ENCODE data around the gene KIF4A.
"Not testable (repeated sequence)": the region's sequence is repeated elsewhere in the genome, so short reads cannot be mapped to it uniquely, and the experiment has no call there.

Gene KIF4A

DNA sequence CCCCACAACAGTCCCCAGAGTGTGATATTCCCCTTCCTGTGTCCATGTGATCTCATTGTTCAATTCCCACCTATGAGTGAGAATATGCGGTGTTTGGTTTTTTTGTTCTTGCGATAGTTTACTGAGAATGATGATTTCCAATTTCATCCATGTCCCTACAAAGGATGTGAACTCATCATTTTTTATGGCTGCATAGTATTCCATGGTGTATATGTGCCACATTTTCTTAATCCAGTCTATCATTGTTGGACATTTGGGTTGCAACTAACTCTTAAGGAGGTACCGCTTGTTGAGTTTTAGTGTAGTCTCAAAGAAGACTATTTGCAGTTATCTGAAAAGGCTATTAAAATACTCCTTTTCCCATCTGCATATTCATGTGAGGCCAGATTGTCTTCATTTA lies 110.3 kb downstream of the KIF4A start:
- DNase-seq: not testable (repeated sequence)

DNA sequence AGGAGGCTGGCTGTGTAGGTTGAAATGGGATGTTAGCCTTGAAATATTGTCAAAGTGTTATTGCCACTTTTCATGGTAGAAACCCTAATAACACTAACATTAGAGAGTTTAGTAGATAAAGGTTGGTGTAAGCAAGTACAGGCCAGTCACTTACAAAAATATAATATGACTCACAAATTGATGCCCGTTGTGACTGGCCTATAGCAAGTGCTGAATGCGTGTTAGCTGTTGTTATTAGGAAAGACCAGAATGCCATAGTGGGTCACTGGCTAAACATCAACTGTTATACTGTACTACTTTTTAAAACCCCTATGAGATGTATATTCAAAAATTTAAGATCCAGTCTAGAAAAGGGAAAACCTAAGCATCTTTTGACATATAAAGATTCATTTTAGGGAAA lies 112.8 kb downstream of the KIF4A start:
- DNase-seq: no peak

DNA sequence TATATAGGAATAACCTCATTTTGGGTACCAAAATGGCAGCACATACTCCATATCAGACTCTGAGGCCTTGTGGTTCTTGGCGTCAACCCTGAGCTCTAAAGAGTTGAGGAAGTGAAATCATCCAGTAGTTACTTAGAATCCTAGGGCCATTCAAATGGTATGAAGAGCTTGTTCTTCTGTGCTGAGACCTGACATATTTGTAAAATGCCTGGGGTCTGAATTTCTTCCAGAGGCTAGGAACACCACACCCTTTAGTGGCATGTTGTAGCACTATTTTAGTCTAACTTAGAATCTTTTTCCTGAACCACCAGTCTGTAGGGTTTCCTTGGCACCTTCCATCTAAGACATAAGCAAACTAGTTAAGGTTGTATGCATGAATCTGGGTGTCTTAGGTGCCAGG lies 115.1 kb downstream of the KIF4A start:
- no peak for DNase-seq

DNA sequence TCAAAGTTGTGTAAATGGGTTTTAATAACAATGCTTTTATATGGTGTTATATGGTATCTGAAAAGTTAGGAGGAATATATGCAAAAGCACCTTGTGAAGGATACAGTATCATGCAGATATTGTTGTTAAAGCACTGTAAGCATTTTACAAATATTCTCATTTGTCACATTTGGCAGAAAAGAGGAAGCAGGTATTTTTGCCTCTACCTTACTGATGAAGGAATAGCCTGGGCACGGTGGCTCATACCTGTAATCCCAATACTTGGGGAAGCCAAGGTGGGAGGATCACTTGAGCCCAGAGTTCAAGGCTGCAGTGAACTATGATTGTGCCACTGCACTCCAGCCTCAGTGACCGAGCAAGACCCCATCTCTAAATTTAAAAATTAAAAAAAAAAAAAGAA lies 121.0 kb downstream of the KIF4A start:
- DNase-seq: no peak

DNA sequence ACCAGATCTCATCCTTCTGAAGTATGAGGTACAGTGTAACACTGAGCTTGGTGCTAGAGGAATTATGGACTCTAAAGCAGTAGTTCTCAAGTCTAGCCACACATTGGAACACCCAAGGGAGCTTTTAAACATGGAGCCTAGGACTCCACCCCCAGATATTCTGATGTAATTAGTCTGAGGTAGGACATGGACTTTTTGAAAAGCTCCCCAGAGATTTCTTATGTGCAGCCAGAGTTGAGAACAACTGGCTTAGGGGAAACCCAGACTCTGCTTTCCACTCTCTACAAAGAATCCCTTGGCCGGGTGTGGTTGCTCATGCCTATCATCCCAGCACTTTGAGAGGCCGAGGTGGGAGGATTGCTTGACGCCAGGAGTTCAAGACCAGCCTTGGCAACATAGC lies 121.6 kb downstream of the KIF4A start:
- no peak for DNase-seq

DNA sequence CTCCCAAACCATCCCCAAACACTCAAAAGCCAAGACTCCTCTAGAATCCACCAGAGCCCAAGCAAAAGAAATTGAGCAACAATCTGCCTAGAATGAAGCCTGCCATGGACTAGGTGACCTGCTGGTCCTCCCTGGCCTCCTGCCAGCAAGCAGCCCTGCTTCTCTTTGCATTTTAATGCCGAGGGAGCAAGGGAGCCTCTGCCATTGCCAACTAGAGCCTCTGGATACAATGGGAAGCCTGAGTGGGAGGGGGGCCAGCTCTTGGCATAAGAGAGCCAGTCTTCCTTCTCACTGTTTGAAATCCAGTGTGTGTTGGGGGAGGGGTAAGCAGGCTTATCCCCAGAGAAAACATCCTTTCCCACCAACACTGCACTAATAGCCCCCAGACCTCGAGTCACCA lies 131.7 kb downstream of the KIF4A start:
- DNase-seq: no peak

DNA sequence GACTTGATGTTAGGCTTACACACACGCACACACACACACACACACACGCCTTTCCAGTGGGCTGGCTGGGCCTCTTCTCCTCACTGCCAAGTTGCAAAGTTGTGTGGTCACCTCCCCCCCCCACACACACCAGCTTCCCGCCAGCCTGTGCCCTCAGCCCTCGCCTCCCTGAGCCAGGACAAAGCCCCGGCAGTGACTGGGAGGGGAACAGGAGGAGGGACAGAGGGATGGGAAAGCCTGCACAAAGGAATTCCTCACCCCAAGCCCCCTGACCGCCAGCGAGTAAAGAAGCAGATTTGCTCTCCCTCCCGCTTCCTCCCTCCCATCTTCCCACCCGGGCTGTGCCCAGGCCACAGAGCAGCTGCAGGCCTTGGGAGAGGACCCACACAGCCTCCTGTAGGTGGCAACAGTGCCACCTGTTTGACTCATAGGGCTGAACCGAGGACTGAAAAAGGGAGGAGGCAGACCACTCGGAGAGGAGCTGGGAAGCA lies 133.0 kb downstream of the KIF4A start, which contains the start of gene GDPD2:
Gene GDPD2, plus strand, starts transcription at position 464 of the 491 bp plus-strand sequence. CDS start 1,671 bp downstream, outside the sequence.
- DNase-seq: no peak

DNA sequence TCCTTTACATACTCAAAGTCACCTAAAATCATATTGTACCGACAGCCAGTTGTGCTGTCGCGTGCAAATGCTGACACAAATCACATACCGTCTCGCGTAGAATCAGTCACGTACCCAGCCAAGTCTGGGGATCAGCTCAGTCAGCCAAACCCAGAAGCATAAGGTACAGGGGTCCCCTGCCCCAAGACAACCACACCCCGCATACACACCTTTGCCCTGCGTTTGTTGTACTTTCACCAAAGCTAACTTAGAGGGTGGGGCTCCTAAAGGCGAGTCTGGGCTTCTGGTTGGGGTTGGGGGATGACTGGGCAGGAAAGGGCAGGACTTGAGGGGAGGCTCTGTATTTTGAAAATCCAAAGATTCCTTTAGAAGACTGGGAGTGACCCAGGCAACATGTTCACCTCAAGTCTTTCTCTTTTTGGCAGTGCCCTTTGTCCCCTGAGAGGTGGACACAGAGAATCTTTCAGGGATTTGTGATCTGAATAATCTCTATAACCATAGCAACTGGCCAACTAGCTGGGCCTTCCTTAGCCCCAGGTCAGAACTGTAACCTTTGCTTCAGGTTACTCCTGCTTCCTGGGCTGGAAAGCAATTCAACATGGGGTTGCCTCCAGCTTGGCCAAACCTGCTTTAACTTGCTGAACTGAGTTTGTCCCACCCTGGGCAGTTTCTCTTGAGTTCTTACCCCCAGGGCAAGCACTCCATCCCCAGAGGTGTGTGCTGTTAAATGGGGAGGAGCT lies 134.2 kb downstream of the KIF4A start:
- no peak for DNase-seq

DNA sequence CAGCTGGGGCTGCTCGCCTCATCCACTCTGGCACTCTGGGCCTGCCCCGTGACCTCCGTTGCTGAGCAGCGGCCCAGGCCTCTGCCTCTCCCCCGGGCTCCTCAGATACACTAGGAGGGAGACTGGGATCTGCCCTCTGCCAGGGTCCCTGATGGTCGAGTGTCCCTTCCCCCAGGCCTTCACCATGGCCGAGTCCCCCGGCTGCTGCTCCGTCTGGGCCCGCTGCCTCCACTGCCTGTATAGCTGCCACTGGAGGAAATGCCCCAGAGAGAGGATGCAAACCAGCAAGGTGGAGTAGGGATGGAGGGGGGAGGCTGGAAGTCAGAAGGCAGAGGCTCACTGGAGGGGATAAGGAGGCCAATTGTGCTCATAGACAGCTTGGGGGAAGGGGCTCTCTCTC lies 134.9 kb downstream of the KIF4A start:
- DNase-seq: no peak

DNA sequence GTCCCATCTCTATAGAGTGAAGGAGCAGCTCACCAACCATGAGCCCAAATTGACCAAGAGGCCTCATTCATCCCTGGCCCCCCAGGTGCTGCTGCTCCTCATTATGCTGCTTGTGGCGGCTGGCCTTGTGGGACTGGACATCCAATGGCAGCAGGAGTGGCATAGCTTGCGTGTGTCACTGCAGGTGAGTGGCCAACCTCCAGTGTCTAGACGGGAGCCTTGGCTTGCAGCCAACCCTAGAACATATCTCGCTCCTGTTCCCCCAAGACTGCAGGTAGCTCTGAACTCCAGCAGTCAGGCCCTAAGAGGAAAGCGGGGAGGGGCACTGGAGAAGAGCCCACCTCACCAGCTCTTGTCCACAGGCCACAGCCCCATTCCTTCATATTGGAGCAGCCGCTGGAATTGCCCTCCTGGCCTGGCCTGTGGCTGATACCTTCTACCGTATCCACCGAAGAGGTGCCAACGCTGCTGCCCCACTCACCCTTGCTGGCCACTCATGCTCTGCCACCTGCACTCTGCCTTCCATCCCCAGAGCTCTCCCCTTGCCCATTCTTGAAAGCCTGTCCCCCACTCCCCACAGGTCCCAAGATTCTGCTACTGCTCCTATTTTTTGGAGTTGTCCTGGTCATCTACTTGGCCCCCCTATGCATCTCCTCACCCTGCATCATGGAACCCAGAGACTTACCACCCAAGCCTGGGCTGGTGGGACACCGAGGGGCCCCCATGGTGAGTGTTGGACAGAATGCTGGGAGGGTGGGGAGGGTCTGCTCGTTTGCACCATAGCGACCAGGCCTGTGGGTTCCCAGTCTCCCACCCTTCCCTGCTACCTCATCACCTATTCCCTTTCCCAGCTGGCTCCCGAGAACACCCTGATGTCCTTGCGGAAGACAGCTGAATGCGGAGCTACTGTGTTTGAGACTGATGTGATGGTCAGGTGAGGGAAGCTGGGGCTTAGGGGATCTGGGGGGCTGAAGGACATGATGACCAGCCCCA lies 136.7 kb downstream of the KIF4A start:
- DNase-seq: no peak

DNA sequence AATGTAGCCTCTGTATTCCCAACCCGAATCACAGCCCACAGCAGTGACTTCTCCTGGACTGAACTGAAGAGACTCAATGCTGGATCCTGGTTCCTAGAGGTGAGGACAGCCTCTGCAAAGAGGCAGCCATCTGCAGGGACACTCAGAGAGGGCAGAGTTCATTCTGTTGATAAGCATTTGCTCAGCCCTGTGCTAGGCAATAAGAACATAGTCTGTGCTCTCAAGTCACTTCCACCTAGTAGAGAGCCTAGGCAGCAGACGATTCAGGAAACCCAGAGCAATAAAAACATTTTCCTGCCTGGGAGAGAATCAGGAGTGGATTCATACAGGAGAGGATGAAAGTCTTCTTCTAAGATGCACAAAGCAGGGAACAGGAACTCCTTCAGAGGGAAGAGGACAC lies 137.5 kb downstream of the KIF4A start:
- DNase-seq: no peak

DNA sequence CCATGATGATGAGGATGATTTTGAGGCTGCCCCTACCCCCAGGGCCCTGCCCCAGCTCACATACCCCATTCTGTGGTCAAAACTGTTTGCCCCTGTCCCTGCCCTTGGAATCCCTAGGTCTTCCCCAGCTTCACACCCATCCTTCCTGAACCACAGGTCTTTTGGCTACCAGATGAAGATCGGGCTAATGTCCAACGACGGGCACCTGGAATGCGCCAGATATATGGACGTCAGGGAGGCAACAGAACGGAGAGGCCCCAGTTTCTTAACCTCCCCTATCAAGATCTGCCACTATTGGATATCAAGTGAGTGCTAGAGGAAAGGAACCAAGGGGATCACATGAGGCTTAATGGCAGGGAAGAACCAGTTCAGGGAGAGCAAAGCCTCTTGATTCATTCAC lies 139.9 kb downstream of the KIF4A start:
- no peak for DNase-seq

DNA sequence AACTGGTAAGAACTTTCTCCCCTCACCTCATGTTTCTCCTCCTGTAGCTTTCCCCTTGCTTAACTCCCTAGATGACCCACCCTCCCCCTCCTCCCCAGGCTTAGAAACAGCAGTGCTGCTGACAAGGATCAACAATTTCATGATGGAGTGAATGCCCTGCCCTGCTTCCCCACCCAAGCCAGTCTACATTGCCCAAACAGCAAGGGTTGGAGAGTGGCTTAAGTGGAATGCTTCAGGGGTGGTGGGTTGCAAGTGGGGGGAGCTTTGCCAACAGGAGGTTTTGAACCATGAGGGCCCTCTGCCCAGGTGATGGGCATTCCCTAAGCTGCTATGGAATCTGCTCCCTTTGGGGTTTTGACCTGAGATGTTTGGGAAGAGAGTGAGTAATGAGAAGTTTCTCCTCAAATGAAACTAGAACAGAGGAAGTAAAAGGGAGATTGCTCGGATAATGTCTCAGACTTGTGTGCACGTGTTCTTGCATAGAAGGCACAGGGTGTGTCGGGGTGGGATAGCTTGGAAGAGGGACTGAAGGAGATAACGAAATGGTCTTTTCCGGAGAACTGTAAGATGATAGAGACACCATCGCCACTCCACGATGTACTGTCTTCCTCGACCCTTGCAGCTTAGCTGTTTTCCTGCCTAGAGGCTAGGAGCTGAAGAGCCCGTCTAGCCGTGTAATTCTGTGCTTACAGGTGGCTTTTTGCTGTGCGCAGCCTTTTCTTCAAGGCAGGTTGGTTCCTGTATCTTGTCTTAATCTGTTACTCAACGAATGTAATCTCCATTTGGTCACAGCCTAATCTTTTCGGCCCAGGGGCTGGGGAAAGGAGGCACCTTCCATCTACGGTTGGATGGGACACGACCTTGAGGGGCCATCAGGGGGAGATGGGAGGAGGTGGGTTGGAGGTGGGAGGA lies 143.3 kb downstream of the KIF4A start:
- DNase-seq: no peak

DNA sequence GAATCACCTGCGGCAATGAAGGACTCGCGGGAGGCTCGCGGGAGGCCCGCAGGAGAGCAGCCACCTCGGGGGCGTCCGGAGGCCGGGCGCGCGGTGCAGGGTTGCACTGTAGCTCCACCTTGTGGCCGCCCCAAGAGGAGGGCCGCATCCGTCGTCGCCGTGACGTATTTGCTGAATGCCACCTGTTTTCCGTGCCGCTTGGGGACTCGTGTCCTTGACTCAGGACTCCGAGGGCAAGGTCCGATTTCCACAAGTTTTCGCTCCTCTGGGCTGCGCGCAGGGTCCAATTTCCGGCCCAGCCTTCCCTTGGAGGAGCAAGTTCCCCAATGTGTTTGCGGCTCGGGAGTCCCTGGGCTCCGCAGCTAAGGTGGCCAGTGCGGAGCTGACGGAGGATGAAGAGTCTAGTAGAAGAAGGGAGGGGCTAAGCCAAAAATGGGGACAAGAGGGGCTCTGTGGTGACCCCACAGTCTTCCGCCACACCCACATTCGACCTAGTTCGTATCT lies 144.0 kb downstream of the KIF4A start:
- DNase-seq: peak; percentile 20 to 49

DNA sequence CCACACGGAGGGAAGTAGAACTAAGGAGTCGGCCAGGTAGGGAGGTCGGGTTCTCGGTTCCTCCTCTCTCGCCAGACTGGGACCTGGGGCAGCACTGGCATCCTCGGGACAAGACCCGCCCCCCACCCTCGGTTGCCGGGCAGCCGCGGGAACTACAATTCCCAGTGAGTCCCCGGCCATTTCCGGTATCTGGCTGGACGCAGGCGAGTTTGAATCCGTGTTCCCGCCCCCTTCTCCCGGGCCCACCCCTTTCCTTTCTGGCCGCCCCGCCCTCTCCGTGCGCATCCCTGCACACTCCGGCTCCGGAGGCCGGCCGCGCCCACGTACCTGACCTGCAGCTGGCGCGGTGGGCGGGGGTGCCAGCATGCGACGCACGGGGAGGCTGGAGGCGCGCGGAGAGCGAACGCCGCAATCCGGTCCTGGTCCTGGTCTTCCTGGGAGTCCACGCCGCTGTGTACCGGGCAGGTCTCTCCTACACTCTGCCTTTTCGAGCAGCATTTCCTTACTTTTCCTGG lies 144.5 kb downstream of the KIF4A start:
- DNase-seq: peak; percentile 47 to 56

DNA sequence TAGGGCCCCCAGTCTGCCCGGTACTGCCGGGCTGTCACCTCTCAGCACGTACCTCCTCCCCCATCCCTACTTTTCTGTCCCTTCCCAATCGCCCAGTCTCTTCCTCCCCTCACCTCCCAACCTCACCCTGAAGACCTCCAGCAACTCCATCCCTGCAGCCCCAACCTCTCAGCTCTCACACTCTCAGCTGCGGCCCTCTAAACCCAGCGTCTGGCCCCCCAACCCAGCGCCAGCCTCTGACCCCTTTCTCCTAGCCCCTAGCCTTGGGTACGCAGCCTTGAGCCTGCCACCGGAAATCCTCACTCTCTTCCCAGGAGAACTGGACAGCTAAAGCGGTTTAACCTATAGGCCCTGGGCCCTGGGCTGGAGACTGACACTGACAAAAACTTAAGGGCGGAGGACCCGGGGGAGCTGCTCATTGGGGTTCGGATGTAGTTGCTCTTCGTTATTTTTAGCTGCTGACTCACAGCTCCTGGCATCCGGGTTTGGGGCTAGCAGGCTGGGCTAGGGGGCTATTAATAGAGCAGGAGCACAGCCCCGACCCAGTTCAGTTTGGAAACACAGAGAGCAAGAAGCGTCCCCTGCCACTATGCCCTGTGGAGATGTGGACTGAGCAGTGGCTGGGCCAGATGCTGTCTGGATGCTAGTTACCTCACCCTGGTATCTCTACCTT lies 145.1 kb downstream of the KIF4A start:
- no peak for DNase-seq

DNA sequence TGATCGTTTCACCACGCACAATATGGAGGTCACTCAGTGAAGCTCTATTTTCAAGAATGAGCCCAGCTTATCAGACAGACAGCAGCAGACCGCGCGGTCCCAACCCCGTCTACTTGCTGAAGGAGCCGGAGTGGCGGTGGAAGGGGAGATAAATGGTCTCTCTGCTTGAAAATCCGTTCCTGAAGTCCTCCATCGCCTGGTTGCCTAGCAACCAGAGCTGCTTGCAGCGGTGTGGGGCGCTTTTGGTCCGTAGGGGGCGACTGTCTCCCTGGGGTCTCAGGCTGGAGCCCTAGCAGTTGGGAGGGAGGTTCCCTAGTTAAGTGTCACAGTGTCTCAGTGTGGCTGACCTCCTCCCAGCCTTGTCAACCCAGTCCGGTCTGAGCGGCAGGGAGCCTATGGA lies 146.4 kb downstream of the KIF4A start:
- no peak for DNase-seq

DNA sequence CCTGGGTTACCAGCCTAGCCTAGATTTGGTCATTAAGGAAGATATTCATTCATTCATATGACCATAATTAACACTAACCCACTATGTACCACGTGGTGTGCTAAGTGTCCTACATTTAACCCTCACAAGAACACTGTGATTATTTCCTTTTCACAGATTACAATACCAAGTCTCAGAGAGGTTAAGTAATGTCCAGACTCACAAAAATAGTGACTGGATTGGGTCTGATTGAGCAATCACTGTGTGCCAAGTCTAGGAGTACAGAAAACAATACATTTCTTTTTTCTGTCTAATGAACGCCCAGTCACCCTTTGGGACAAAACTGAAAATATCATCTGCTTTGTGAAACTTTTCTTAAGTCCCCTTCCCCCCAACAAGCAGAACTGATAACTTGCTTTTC lies 147.1 kb downstream of the KIF4A start:
- DNase-seq: no peak

DNA sequence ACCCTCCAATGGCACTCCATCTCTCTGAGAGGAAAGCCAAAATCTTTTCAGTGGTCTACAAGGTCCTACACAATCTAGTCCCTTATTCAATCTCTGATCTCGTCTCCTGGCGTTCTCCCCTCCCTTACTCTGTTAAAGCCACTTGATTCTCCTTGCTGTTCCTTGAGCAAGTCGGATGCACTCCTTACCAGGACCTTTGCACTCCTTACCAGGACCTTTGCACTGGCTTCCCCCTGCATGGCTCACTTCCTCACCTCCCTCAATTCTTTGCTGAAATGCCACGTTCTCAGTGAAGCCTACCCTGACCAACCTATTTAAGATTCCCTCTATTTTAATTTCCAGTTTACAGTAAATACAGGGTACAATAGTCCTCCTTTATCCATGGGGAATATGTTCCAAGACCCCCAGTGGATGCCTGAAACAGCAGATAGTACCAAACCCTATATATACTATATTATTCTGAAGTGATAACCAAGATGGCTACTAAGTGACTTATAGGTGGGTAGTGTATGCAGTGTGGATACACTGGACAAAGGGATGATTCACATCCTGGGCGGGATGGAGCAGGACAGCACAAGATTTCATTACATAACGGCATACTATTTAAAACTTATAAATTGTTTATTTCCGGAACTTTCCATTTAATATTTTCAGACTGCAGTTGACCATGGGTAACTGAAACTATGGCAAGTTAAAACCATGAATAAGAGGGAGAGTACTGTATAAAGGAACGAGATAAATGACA lies 148.2 kb downstream of the KIF4A start:
- no peak for DNase-seq

DNA sequence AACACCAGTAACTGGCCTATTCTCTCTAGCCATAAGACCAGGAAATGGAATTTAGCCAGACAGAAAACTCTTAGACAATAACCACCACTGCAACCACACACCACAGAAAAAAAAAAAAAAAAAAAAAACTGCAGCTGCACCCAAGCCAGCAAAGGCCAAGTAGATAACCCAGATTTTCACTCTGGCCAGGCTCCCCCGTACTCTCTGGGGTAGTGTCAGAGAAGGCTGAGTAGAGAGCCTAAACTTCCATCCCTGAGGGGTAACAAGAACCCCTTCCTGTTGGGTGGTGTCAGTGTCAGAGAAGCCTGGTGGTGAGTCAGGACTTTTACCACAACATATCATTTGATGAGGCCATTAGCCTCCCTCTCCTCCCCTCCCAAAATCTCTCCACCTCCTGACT lies 149.1 kb downstream of the KIF4A start:
- no peak for DNase-seq

DNA sequence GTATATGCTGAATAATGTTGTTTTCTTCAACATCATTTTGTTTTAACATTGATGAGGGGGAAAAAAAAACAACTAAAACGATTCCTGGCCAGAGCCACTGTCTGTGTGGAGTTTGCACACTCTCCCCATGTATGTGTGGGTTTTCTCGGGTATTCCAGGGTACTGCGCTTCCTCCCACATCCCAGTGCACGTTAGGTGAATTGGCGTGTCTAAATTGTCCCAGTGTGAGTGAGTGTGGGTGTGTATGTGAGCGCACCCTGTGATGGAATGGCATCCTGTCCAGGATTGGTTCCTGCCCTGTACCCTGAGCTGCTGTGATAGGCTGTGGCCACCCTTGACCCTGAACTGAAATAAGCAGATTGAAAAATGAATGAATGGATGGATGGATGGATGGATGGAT lies 152.3 kb downstream of the KIF4A start:
- no peak for DNase-seq
